Stimulated activated CD8-positive, alpha-beta memory T cell treated with anti-CD3 and anti-CD28 coated beads, Interleukin-7, amount 100 ng/mL, for 4 hours (primary cell): ENCODE measurements around the gene DCBLD1.
"Not testable (repeated sequence)": the region's sequence is repeated elsewhere in the genome, so short reads cannot be mapped to it uniquely, and the experiment has no call there.

Experiments used
- DNase-seq, 2 donors: peaks; one replicate each; pipeline ENCODE4 v3.0.0-alpha.2; 2020; ENCODE audit warnings: low read depth in 2 of 2

Gene DCBLD1

DNA sequence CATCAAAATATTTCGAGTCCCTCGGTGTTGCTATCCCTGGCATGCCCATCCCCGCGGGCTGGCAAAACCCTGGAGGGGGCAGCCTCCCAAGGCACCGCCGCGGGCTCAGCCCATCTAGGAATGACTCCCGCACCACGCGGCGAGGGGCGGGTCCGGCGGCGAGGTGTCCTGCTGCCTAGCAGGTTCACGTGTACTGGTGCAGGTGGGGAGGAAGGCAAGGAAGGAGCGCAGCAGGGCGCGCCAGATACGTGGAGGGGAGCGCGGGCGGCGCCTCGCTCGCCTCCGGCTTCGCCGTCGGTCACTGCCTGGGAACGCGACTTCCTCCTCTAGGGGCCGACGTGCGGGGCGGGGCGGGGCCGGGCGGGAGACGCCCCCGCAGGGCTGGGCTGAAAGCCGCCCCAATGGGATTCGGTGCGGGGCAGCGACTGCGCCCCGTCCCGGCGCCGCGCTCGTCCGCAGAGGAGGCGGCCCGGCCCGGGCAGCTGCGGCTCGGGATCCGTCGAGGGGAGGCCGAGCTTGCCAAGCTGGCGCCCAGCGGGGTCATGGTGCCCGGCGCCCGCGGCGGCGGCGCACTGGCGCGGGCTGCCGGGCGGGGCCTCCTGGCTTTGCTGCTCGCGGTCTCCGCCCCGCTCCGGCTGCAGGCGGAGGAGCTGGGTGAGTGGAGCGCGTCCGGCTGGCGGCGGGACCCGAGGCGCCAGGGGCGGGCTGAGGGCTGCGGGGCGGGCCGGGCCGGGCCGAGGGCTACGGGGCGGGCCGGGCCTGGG lies at the start of gene DCBLD1:
Gene DCBLD1, plus strand, starts transcription at position 435 of the 764 bp plus-strand sequence. Its CDS starts 108 bp downstream, at position 543.
- peak in 1 of 2 donors; percentile 52 for DNase-seq

DNA sequence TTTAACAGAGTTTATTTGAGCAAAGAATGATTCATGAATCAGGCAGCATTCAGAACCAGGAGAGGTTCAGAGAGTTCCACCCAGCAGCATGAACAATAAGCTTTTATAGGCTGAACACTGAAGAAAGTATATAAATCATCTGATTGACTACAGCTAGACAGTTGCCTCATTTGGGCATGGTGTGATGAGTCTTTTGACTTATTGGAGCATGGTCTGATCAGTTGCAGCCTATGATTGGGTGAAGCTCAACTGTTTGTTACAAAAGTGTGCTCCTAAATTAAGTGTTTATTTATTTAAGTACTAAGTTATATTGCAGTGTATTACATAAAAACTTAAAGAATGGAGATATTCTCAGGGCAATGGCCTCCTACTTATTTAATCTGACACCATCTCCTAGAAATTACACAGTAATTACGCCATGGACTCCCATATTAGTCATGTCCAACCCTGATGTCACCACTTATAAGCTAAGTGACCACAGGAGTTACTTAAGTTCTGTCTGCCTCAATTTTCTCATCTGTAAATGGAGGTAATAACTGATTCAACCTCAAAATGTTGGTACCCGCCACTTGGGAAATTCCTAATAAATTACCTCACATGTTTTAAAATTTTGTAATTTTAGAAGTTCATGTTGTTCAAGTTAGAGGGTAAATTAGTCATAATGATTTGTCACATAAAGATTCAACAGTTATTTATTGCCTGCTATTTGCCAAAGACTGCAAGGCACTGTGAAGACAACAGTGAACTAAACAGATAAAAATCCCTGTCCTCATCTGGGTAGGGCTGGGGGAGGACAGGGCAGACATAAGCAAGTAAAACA lies 41.6 kb upstream of the DCBLD1 start:
- DNase-seq = no peak

DNA sequence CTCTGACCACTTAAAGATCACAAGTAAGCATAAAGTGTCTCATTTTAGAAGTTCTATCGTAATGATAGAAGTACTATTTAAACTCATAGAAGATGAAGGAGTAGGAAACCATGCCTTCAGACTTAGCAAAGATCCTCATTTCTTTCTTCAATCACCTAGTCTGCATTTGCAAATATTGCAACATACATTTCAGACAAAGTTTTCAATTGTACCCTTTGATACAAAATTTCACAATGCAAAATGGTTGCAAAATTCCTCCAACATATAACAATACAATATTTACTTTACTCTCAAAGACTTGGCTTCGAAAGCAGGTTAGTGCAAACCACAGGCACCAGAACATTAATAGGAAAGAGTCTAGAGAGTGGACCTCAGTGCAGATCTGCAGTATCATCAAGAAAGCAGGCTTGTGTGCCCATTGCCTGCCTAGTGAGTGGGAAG lies 40.6 kb upstream of the DCBLD1 start:
- DNase-seq = no peak

DNA sequence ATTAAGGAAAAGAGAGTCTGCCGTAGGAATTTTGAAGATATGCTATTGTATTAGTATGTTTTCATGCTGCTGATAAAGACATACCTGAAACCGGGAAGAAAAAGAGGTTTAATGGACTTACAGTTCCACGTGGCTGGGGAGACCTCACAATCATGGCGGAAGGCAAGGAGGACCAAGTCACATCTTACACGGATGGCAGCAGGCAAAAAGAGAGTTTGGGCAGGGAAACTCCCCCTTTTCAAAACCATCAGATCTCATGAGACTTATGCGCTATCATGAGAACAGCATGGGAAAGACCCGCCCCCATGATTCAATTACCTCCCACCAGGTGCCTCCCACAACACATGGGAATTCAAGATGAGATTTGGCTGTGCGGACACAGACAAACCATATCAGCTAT lies 40.2 kb upstream of the DCBLD1 start:
- not testable (repeated sequence) for DNase-seq

DNA sequence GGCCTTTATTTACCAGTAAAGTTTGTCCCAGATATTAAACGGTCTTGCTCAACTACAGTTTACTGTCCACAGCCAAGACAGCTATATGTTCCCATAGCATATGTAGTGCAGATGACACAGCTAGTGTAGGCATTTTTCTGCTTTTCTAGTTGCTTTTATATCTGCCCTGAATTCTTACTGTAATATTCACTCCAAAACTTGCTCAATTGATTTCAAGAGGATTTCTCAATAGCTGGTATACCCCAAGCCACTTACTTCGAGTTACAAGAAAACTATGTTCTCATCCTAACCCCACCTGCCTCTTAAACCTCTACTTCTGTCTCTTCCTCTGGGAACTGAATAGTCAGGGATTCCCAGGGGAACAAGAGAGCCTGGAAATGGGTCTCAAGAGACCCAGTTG lies 37.9 kb upstream of the DCBLD1 start:
- DNase-seq = no peak

DNA sequence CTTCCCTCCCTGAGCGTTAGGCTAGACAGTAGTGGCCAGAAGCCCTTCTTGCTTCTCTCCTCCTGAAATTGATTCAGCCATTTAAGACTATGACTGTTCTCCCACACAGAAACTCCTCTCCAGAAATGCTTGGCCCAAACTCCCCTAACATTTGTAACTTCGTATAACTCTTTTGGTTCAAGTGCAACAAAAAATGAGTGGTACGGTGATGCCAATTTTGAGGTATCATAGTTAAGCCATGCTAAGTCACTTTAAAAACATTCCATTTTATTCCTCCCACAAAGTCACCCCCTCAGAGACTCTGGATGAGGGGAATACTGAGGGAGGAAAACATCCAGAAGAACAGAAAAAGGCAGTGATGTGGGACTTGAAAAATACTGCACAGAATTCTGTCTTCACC lies 35.6 kb upstream of the DCBLD1 start:
- no peak for DNase-seq

DNA sequence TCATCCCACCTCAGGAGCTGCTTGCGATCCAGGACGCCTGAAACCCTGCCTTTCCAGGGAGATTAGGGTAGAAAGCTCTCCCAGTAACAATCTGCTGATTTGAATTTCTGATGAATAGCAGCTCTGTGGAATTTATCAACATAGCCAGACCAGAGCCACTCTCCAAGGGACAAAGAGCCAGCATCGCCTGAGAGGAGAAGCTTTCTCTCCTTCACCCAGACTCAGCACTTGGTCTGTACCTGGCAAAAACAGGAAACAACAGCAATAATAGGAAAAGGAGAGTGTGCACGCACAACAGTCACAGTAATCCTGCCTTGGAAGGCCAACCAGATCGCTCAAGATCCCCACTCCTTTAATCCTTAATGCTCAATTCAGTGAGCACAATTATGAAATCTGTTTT lies 34.5 kb upstream of the DCBLD1 start:
- no peak for DNase-seq

DNA sequence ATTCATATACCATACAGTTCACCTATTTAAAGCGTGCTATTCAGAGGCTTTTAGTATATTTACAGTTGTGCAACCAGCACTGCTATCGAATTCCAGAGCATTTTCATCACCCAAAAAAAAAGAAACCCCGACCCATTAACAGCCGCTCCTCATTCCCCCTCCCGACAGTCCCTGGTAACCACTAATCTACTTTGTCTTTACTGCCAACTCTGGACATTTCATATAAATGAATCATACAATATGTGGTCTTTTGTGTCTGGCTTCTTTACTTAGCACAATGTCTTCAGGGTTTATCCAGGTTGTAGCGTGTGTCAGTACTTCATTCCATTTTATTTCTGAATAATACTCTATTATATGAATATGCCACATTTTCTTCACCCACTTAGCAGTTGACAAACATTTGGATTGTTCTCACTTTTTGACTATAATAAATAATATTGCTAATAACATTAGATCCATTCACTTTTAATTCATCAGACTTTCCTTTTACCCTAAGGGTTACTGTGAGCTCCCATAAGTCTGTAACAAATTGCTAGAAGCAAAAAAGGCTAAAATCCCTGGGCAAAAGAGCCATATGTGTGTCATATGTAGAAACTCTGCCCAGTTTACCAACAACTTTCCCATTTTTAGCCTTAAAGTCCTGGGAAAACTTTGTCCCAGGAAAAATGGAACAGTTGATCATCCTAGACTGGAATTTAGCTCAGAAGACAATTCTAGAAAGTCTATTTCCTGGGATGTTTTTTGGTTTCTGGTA lies 33.6 kb upstream of the DCBLD1 start:
- no peak for DNase-seq

DNA sequence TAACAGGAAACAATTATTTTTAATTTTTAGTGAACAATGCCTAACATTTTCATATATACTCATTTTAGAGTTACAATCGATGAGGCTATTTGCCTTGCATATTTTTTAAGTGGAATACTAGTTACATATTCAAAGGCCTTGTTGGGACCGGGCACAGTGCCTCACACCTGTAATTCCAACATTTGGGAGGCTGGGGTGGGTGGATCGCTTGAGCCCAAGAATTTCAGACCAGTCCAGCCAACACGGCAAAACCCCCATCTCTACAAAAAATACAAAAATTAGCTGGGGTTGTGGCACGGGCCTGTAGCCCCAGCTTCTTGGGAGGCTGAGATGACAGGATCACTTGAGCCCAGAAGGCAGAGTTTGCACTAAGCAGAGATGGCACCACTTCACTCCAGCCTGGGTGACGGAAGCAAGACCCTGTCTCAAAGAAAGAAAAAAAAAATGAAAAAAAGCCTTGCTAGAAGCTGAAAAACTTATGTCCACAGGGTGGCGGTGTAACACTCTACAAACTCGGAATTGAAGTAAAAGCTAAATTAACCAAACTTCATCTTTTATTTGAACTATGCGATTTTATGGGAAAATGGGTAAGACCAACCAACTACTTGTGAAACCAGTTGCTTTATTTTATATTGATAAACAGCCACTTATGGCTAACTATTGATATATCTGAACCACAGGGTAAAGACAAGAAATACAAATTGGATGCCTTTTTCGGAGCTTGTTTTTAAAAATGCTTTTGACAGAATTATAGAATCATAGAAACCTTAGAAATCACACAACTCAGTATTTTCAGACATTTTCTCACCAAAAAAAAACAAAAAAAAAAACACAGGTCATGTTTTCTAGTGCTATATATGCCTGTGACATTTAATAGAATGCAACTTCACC lies 32.7 kb upstream of the DCBLD1 start:
- peak; percentile 21 to 33 for DNase-seq

DNA sequence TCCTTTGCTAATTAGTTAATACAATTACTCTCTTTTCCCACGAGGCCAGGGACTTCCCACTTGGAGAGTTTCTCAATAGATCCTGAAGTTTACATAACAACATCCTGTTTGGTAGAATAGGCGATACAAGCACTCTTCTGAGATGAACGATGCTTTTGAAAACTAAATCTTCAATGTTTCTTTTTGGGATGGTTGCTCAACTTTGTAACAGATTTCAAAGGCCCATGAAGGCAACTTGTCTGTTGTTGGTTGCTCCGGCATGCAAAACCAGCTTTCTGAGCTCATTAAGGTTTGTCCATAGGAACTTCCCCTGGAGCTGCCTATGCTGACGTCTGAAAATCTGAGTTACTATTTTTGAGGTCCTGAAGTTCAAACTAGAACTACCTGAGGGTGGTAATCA lies 30.8 kb upstream of the DCBLD1 start:
- DNase-seq = no peak

DNA sequence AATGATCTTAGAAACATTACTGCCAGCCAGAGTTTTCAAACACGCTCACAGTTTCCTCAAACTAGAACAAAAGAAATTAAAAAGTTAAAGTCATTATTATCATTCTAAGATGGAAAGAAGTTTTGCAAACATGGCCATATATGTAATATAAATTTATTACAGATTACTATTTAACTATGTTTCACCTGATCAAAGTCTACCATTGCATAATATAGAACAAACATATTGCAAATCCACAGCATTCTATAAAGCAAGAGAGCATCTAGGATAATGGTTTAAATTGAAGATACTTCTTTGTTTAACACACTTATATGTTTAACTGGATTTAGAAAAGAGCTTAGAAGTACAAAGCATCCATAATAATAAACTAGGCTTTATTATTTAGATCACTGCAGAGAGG lies 26.2 kb upstream of the DCBLD1 start:
- no peak for DNase-seq

DNA sequence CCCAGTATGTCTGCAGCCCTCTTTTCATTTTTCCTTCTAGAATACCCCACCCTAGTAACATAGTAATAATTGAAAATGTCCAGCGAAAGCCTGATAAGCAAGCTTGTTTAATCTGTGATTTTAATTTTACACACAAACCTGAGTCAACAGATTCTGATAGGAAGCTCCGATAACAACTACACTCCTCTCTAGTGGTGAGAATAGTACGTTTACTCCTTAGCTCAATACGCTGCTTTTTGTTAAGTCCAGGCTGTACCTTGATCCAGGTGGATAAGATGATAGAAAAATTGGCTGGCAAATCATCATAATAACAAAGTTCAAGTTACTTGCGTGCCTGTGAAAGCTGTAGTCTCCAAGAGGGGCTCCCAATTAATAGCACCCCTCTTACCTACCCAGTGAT lies 25.5 kb upstream of the DCBLD1 start:
- no peak for DNase-seq

DNA sequence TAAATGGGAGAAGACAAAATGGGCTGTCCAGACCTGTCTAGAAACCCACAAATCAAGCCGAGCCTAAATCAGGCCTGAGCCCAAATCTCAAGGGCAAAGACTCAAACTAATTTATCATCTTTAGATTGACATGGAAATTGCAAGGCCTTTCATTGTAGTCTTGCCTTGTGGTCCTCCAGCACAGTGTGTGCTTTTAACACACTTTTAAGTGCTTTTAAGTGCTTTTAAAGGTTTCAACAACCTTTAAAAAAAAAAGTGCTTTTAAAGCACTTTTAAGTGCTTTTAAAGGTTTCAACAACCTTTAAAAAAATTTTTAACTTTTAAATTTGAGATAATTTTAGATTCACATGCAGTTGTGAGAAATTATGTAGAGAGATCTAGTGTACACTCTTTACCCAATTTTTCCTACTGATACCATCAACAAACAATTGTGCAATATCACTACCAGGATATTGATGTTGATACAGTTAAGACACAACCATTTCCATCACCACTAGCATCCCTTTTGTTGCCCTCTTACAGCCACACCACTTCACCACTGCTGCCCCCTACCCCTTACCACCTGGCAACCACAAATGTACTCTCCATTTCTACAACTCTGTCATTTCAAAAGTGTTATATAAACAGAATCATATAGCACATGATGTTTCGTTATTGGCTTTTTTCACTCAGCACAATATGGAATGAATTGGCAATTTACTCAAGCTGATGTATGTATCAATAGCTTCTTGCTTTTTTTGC lies 23.1 kb upstream of the DCBLD1 start:
- DNase-seq = no peak

DNA sequence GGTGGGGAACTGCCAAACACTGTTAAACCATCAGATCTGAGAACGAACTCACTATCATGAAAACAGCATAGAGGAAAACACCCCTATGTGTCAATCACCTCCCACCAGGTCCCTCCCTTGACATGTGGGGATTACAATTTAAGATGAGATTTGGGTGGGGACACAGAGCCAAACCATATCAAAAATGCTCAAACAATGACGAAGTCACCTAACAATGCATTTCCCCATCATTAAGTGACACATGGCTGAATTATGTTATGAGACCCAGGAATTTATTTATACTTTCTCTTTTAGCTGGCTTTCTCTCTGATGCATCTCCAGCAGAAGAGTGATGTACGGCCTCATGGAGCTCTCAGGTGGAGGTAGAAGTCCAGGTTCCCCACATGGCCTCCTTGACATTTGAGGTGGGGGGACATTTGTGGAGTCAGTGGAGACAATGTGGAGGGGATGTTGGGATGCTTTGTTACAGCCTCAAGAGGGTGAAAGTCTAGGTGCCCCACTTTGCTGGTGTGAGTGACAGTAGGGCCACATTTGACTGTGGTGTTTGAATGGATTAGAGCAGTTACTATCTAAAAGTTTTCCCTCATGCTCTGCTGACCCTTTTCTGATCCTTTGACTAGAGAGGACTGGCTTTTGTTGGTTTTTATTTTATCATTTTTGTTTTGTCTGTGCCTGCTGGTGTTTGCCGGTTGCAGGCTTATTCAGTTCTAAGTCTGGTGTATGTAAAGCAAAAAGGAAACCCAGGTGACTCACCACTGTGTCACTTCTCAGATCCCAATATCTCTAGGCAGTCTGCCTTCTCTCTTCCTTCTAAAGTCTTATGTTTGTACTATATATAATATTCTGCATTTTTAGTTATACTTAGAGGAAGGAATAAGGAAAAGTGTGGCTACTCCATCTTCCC lies 18.5 kb upstream of the DCBLD1 start:
- no peak for DNase-seq

DNA sequence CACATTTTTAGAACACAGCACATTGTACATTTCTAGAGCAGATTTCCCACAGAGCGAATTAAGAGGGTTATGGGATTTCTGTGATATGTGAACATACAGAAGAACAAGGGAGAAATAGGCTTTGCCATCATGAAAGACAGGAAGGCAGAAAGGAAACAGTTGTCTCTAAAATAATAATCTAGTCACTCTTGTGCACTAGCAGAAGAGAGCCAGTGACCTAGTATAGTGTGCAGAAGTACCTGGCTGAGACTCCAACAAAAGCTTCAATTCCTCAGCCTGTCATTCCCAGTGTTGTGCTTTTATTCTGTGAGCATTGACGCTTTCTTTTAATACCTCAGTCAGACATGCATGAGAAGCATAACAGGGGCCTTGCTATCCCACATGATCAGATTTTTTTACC lies 17.8 kb upstream of the DCBLD1 start:
- DNase-seq = no peak

DNA sequence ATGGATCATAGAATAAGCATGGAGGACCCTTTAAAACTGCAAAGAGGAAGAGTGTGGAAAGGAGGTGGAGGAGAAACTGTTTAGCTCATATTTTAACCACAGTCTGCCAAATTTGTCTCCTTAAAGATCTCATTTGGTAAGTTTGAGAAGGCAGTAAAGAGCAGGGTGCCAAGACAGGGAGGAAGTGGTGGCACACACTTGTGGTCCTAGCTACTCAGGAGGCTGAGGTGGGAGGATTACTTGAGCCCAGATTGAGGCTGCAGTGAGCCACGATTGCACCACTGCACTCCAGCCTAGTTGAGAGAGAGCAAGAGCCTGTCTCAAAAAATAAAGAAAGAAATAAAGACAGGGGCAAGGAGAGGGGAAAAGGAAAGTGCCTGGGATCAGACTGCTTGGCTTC lies 16.8 kb upstream of the DCBLD1 start:
- DNase-seq = no peak

DNA sequence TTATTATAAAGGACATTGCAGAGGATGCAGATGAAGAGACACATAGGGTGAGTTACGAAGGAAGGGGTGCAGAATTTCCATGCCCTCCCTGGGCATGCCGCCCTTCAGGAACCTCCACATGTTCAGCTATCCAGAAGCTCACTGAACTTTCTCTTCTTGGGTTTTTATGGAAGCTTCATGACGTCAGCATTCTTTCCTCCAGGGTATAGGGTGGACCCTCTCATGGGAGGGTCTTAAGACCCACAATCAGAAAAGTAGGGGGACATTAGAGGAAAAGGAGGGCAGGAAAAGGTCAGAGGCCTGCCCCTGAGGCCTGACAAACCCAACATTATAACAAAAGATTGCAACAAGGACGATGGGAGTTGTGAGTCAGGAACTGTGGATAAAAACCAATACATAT lies 14.6 kb upstream of the DCBLD1 start:
- DNase-seq = no peak

DNA sequence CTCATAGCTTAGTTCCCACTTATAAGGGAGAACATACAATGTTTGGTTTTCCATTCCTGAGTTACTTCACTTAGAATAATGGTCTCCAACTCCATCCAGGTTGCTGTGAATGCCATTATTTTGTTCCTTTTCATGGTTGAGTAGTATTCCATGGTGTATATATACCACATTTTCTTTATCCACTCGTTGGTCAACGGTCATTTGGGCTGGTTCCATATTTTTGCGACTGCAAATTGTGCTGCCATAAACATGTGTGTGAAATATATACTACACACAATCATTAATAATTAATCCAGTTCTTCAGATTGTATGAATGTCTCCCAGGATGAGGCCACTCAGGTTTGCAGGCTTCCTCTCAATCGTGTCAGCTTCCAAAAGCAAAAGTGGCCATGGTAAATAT lies 13.9 kb upstream of the DCBLD1 start:
- DNase-seq = not testable (repeated sequence)

DNA sequence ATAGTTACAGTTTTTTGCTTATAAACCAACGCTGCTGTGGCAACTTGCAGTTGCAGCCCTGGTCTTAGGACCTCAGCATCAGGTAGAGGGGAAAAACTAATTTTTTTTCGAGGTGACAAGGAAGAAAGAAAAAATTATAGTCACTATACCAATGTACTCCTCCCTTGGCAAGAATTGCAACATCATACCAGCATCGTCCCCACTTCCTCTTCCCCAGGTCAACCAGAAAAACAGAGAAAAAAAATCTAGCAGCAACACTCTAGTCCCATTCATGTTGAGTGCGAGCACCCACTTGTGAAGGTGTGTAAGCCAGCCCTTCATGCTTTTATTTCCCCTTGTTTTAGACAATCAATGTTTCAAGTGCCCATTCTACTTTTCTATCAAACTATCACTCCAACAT lies 13.1 kb upstream of the DCBLD1 start:
- no peak for DNase-seq

DNA sequence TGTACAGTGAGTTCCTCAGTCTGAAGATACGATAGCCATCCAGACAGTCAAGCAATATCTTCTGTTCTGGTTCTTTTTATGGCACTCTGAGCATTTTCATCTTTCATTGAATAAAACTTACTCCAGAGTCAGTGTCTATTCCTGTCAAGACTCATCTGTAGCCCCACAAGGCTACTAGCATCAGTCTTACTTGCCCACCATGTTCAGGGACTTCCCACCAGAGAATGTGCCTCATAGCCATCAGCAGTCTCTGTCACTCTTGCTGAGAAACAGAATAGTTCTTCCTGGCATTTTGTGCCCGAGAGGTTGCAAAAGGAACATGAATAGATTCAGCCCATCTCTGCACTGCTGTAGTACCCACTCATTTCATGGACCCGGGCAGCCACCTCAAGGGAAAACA lies 12.7 kb upstream of the DCBLD1 start:
- DNase-seq = no peak
